HCT116 (cell line): ENCODE data around the gene TAF12. TPM values are rescaled to one million over a fixed set of nuclear protein-coding genes. Genes with fewer than 3 reads are reported as not detected.

Experiments
- ATAC-seq: fragments of 200-7000 bp; cut with Tn5 transposase; 2 replicates; pipeline ENCODE4 v1.9.1; 2020; ENCODE audit warnings: mild to moderate bottlenecking, moderate library complexity
- BruUV-seq: library from RNA; stranded (reverse); fragments of 400-500 nt; replicated peaks from 2 replicates; lab custom pipeline; 2021; lab: Mats Ljungman, UMichigan
- CTCF ChIA-PET: fragments of 300-600 bp; sonication (Branson Sonifier 250); formaldehyde crosslinking; loops from one replicate; lab custom pipeline; 2021; ENCODE audit warnings: antibody characterized with exemption; lab: Charles Lee
- POLR2A ChIA-PET: fragments of 300-600, 350-600 bp; sonication (Branson Sonifier 250); formaldehyde crosslinking; loops from one replicate; lab custom pipeline; 2021; ENCODE audit warnings: antibody characterized with exemption; lab: Charles Lee
- RAD21 ChIA-PET, 2 experiments: fragments of 300-600 bp; sonication (Branson Sonifier 250); formaldehyde crosslinking; loops; one replicate each; lab custom pipeline; 2023; ENCODE audit warnings: low total read pairs in 2 of 2; ENCODE audit not compliant: uncharacterized antibody in 2 of 2, unreplicated experiment in 2 of 2, low non-redundant PET in 1 of 2; lab: Charles Lee
- DNase-seq: peaks from one replicate; pipeline ENCODE4 v3.0.0-alpha.2; 2010; ENCODE audit warnings: low read depth, low spot score
- H2AFZ ChIP-seq: fragments of 200-600 bp; shearing (Covaris generic), sonication (generic); 2 replicates; pipeline ENCODE4 v1.6.1; 2017; ENCODE audit warnings: low read depth, mixed run types, mixed read lengths, antibody characterized with exemption, low read length; ENCODE audit not compliant: poor library complexity, severe bottlenecking
- H3K27ac ChIP-seq: 2 replicates; pipeline ENCODE4 v1.5.1; 2012; ENCODE audit warnings: low read depth, low read length
- H3K27me3 ChIP-seq: fragments of 200-600 bp; sonication (generic); 2 replicates; pipeline ENCODE4 v1.6.1; 2016; ENCODE audit warnings: mixed run types, low read length, mixed read lengths; ENCODE audit not compliant: insufficient read depth
- H3K36me3 ChIP-seq, 2 experiments: fragments of 200-500 bp in 1 of 2; fragments of 200-600 bp in 1 of 2; sonication (Bioruptor generic) in 1 of 2; sonication (generic) in 1 of 2; 2 replicates each; pipeline versions ENCODE4 v1.5.1 to v1.6.1; 2014 to 2016; ENCODE audit warnings: low read length in 2 of 2, inconsistent platforms in 1 of 2, mixed read lengths in 1 of 2, mixed run types in 1 of 2; ENCODE audit not compliant: insufficient read depth in 2 of 2, control insufficient read depth in 1 of 2
- H3K4me1 ChIP-seq, 2 experiments: fragments of 200-600 bp in 1 of 2; sonication (generic) in 1 of 2; 2 replicates each; pipeline versions ENCODE4 v1.5.1 to v1.6.1; 2012 to 2017; ENCODE audit warnings: low read length in 2 of 2, inconsistent platforms in 1 of 2, mild to moderate bottlenecking in 1 of 2, mixed read lengths in 1 of 2, mixed run types in 1 of 2, moderate library complexity in 1 of 2; ENCODE audit not compliant: insufficient read depth in 2 of 2, control insufficient read depth in 1 of 2
- H3K4me2 ChIP-seq: fragments of 200-600 bp; sonication (generic); 2 replicates; pipeline ENCODE4 v1.6.1; 2017; ENCODE audit warnings: mixed run types, low read length, mixed read lengths
- H3K4me3 ChIP-seq, 2 experiments: fragments of 200-600 bp in 1 of 2; sonication (generic) in 1 of 2; replicated peaks in 1 of 2; 2 replicates each; pipeline ENCODE4 v1.5.1; 2011 to 2016; ENCODE audit warnings: low read length in 2 of 2, control low read depth in 1 of 2, low read depth in 1 of 2, mild to moderate bottlenecking in 1 of 2, mixed read lengths in 1 of 2, mixed run types in 1 of 2
- H3K79me2 ChIP-seq: fragments of 200-600 bp; sonication (generic); 2 replicates; pipeline ENCODE4 v1.6.1; 2017; ENCODE audit warnings: mild to moderate bottlenecking, mixed run types, low read length, moderate library complexity, mixed read lengths; ENCODE audit not compliant: insufficient read depth
- H3K9ac ChIP-seq: fragments of 200-600 bp; sonication (generic); 2 replicates; pipeline ENCODE4 v1.6.1; 2016; ENCODE audit warnings: low read length, mixed read lengths
- H3K9me2 ChIP-seq: fragments of 200-600 bp; sonication (generic), shearing (Covaris generic); 2 replicates; pipeline ENCODE4 v1.6.1; 2017; ENCODE audit warnings: mixed run types, mild to moderate bottlenecking, moderate library complexity; ENCODE audit not compliant: insufficient read depth
- H3K9me3 ChIP-seq, 2 experiments: fragments of 200-500 bp in 1 of 2; fragments of 200-600 bp in 1 of 2; sonication (Bioruptor generic) in 1 of 2; sonication (generic) in 1 of 2; 2 replicates each; pipeline ENCODE4 v1.6.1; 2014 to 2017; ENCODE audit warnings: low read length in 2 of 2, mixed read lengths in 2 of 2, inconsistent platforms in 1 of 2, low read depth in 1 of 2, mild to moderate bottlenecking in 1 of 2, mixed run types in 1 of 2, moderate library complexity in 1 of 2; ENCODE audit not compliant: control insufficient read depth in 1 of 2, insufficient read depth in 1 of 2
- H4K20me1 ChIP-seq: fragments of 200-600 bp; sonication (generic), shearing (Covaris generic); 2 replicates; pipeline ENCODE4 v1.6.1; 2017; ENCODE audit warnings: mixed run types, mild to moderate bottlenecking, moderate library complexity; ENCODE audit not compliant: insufficient read depth
- CTCF ChIP-seq, 3 experiments: fragments of 200-600 bp in 1 of 3; sonication (generic) in 1 of 3; IDR thresholded peaks in 2 of 3; conservative IDR thresholded peaks in 1 of 3; 2 replicates each; pipeline ENCODE4 v1.5.1; 2012 to 2017; ENCODE audit warnings: low read depth in 2 of 3, low read length in 2 of 3, antibody characterized with exemption in 1 of 3, borderline replicate concordance in 1 of 3, control low read depth in 1 of 3, mild to moderate bottlenecking in 1 of 3, mixed read lengths in 1 of 3, mixed run types in 1 of 3, moderate library complexity in 1 of 3; ENCODE audit not compliant: insufficient read depth in 1 of 3
- ELF1 ChIP-seq: IDR thresholded peaks from 2 replicates; pipeline ENCODE4 v1.6.1; 2012; ENCODE audit warnings: low read depth, borderline replicate concordance
- POLR2A ChIP-seq: IDR thresholded peaks from 2 replicates; pipeline ENCODE4 v1.7.0; 2011; ENCODE audit warnings: borderline replicate concordance; ENCODE audit not compliant: insufficient read depth, insufficient read length; ENCODE audit errors: extremely low read depth
- RAD21 ChIP-seq: IDR thresholded peaks from 2 replicates; pipeline ENCODE4 v1.6.1; 2012; ENCODE audit warnings: low read depth, mild to moderate bottlenecking
- SP1 ChIP-seq: IDR thresholded peaks from 2 replicates; pipeline ENCODE4 v1.6.1; 2012; ENCODE audit warnings: low read depth
- intact Hi-C: fragments of 100-400 bp; cut with micrococcal nuclease; formaldehyde crosslinking; loops from 2 replicates; pipeline ENCODE4 v1.10.0; 2022
- total RNA-seq: library from RNA; stranded (reverse); gene quantifications from one replicate; pipeline ENCODE4 v1.2.1, GENCODE V29; 2021; ENCODE audit not compliant: unreplicated experiment

Gene TAF12
- total RNA-seq, 1 experiment from 2014 or later, result 39.0 TPM

- BruUV-seq, result TSS peak; percentile 7
- H3K9ac ChIP-seq, result no peak overlapping the region
- TF ChIP-seq POLR2A (no peak), RAD21 (no peak), SP1 (no peak), ELF1 (no peak), CTCF (IDR thresholded peaks at IDR 0.05 in 2 of 3, conservative IDR thresholded peaks at IDR 0.05 in 1 of 3; ENCODE audit: borderline replicate concordance in 1 of 3, insufficient read depth in 1 of 3, low read depth in 2 of 3, low read length in 2 of 3) (no peak)
- ATAC-seq (no peak), DNase-seq (no peak)
- intact Hi-C loops, result no loop called here
- H3K4me2 ChIP-seq, result no peak overlapping the region
- H3K4me3 ChIP-seq, result no peak overlapping the region
- H3K4me1 ChIP-seq, result no peaks in the 10 kb centered on the region
- ChIA-PET RAD21 (no interaction called here), POLR2A (no interaction called here), CTCF (no interaction called here)
- H3K9me3 ChIP-seq, result no peaks in the 10 kb centered on the region
- H3K27ac ChIP-seq, result no peak overlapping the region
- H3K36me3 ChIP-seq, result peaks cover 25 to 30% of the 10 kb centered on the region in 2 experiments
- H3K27me3 ChIP-seq, result no peaks in the 10 kb centered on the region
- H3K79me2 ChIP-seq, result 0 out of 2 replicates have a peak, but pooled peaks cover 4% of the 10 kb centered on the region
- no peaks in the 10 kb centered on the region for H3K9me2 ChIP-seq
- no peaks in the 10 kb centered on the region for H4K20me1 ChIP-seq
- no peak overlapping the region for H2AFZ ChIP-seq
These were observed 82.0 kb downstream of the TAF12 start for GRCh38 chr1:28560886-28561285.

Other genes with a start within 250 kb of the TAF12 start
- 124 TPM for gene RCC1, start 137.0 kb downstream of the TAF12 start, total RNA-seq
- gene TRNAU1AP, start 90.0 kb downstream of the TAF12 start, total RNA-seq, result 29.7 TPM
- not detected for gene RAB42, start 50.8 kb downstream of the TAF12 start, total RNA-seq
- not detected for gene RNU11, start 5.5 kb upstream of the TAF12 start, total RNA-seq
- 19.8 TPM for gene GMEB1, start 25.7 kb upstream of the TAF12 start, total RNA-seq
- 90.6 TPM for gene YTHDF2, start 93.9 kb upstream of the TAF12 start, total RNA-seq
- not detected for gene OPRD1, start 169.1 kb upstream of the TAF12 start, total RNA-seq